ELF-1 (cell line): ENCODE results near the gene BCAS3.

Experiments
- DNase-seq: peaks from one replicate; pipeline ENCODE4 v3.0.0-alpha.2; 2016; ENCODE audit warnings: low read depth, low spot score

The BCAS3 gene

GRCh38 chr17:61249649-61250299 lies 572.1 kb downstream of the BCAS3 start:
- DNase-seq = no peak

DNA sequence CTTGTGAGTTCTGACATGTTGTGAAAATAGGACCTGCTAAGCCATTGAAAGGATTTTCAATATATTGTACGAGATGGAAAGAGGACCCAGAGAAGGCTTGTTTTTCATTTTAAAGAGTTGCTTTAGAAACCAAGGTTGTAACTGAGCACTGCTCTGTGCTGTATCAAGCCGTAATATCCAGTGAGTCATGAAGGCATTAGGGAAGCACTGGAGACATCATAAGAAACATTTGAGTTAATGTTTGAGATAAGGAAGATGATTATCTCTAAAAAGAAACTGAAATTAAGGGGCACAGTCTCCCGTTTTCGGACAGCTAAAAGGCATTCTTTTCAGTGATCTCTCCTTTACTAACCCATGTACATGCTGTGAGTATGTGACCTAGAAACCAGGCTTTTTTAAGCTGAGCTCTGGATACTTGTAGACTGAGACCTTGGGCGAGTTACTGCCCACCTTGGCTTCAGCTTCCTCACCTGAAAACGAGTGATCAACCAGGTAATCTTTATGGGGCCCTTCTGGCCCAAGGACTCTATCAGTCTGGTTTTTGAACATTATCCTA lies 572.8 kb downstream of the BCAS3 start:
- DNase-seq = no peak

DNA sequence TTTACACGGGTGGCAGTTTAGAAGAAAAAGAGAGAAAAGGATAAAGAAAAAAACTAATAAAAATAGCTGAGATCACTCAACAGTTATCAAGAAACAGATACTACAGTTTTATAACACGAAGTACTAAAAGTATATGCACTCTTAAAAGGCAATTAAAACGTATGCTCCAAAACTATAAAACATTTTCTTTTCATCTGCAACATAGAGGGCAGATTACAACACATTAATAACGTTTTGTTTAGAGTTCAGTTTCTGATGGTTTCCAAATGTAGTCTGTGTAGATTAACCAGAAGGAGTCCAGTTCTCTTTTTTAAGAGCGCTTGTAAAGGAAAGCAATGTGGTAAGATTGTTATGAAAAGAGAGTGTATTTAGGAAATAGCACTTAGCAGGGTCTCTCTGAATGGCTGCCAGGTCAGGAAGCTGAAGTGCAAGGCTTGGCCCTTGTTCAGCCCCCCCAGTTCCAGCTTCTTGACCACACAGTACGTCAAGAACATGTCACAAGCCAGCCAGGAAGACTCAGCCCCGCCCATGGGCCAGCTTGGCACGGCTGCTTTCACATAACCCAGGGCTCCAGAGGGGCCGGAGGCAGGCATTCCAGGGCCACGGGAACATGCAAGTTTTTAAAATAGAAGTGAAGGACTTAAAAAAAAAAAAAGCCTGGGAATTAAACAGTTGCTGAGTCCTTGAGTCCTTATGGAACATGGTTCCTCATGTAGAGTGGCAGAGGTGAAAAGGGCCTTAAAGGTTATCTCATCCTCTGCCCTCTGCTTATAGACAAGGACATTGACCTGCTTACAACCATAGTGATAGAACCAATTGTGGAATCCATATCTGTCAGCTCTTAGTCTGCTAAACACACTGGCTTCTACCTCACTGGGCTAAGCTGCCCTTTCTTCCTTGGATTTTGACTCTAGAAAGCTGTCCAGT lies 574.6 kb downstream of the BCAS3 start:
- DNase-seq = no peak

DNA sequence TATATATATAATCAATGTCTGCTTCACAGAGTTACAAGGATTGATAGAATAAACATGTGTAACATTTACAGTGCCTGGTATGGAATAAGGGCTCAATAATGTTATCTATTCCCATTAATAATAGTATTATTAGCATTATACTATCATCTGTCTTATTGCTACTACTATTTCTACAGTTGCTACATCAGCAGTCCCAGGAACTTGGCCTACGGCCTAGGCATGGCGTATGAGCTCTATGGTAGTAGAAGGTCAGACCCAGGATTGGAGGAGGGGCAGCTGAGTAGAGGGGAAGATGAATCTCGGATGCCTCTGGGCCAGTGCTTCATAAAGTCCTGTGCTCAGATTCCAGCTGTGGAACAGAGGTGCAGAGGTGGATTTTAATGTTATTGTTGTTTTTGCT lies 575.7 kb downstream of the BCAS3 start:
- DNase-seq = no peak

- peak; percentile 34 for DNase-seq
Measured at GRCh38 chr17:61253937-61254574, 576.4 kb downstream of the BCAS3 start.

GRCh38 chr17:61254904-61255303 lies 577.3 kb downstream of the BCAS3 start:
- no peak for DNase-seq

GRCh38 chr17:61255647-61256046 lies 578.0 kb downstream of the BCAS3 start:
- DNase-seq = no peak

DNA sequence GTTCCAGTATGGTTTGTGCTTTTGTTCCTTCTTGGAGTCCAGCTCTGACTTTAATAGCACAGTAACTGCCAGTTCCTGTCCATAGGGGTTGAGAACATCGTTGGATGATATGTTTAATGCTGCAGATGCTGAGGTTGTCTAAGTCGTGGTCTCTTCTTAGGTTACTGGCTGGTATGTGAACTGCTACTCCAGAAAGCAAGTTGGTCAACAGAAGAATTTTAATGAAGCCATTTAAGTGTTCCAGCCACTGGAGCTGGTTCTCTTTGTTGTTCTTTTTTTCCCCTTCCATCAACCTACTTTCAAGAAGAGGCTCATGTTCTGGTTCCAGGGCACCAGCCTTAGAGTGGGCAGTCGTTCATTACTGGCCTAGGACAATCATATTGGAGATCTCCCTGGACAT lies 581.7 kb downstream of the BCAS3 start:
- DNase-seq = no peak

GRCh38 chr17:61260071-61260797 lies 582.6 kb downstream of the BCAS3 start:
- DNase-seq = no peak

- no peak for DNase-seq
Measured at GRCh38 chr17:61261001-61261637, 583.5 kb downstream of the BCAS3 start.

DNA sequence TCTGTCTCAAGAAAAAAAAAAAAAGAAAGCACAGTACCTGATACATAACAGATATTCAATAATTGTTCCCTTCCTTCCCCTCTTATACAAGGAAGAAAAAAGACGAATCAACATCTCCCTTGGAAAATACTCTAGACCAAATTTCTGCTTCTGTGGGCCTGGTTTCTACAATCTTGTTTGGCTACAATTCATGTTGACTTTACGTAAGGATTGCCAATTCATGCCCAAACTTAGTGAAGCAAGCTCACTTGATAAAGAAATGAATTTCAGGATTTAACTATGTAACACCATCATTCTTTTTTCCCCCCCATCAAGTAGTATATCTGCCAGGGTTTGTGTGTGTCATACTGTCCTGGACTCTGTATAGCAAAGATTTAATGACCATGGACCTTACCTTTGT lies 587.7 kb downstream of the BCAS3 start:
- DNase-seq = no peak

GRCh38 chr17:61267847-61268246 lies 590.2 kb downstream of the BCAS3 start:
- DNase-seq = no peak

- DNase-seq = no peak
Measured at GRCh38 chr17:61275395-61275794, 597.7 kb downstream of the BCAS3 start.

DNA sequence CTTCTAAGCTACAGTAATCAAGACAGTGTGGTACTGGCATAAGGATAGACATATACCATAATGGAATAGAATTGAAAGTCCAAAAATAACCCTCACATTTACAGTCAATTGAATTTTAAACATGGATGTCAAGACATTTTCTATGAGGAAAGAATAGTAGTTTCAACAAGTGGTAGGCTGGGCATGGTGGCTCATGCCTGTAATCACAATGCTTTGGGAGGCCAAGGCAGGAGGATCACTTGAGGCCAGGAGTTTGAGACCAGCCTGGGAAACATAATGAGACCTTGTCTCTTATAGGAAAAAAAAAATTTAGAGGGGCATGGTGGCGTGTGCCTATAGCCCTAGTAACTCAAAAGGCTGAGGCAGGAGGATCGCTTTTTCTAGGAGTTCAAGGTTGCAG lies 599.2 kb downstream of the BCAS3 start:
- no peak for DNase-seq

DNA sequence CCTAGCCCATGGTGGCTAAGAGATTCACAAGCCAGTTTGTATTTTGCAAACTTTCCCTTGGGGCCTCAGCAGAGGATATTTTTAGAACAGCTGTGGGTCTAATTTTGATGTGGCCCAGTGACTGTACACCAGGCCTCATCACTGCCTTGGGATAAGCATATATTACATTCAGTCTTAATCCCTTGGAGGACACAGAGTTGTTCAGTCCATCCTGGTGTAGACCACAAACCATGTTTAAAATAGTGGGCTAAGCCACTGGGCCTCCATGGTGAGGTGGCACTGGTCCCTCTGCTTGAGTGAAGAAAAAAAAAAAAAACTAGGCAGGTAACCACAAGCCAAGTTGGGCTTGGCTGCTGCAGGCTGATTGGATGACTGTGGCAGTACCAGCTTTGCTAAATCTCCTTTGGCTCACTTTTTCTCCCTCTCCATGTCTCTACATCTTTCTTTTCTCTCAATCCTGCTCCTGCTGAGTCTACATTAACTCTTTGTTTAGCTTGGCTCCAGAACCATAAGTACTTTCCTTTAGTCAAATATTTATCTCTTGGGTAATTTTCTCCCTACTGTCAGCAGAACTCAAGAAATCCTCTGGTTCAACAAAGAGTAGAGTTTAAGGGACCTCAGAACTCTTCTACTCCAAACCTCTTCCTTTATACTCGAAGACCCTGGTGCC lies 602.0 kb downstream of the BCAS3 start:
- no peak for DNase-seq

DNA sequence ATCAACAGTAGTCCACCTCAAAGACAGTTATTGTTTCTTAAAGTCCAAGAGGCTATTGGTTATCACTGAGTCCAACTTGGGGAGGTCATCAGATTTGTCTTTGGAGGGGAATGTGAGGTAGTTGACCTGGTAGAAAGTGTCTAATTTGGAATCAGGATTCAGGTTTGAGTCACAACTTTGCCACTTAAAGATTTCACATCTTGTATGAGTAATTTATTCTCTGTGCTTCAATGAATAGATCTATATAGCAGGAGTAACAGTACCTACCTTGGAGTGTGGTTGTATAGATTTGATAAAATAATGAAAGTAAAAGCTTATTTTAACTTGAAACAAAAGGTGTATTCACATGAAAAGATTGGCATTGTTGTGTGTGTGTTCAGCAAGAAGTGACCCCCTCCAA lies 602.7 kb downstream of the BCAS3 start:
- DNase-seq = no peak

GRCh38 chr17:61280851-61281250 lies 603.2 kb downstream of the BCAS3 start:
- DNase-seq = no peak

DNA sequence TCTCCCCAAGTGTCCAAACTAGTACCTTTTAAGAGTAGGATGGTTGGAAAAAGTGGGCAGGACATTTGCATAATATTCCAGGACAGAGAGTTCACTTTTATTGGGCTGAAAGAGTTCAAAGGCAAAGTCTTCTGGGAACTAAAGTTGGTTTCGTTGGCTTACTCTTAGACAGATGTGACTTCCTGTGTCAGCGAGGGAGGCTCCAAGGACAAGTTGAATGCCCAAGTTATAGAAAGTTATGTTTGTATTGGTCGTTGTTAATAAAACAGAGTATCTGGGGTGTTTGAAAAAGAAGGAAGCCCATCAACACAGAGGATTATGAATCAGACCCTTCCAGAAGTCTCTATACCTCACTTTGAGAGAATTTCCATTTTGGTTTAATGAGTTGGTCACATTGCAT lies 604.7 kb downstream of the BCAS3 start:
- DNase-seq = no peak

DNA sequence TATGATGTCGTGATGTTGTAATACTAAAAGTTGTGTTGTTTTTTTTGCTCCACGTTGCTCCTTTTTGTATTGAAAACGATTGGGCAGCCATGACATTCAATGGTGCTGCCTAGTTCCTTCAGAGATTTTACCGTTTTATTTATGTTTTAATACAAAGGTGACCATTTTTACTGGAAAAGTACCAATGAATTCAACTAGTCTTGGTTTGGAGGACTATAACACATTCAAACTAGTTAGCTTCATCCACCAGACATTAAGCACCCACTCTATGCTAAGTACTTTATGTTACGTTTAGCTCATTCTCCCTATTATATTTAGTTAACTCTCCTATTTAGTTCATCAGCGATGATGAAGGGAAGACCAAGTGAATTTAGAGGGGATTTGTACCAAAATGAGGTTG lies 605.4 kb downstream of the BCAS3 start:
- no peak for DNase-seq

DNA sequence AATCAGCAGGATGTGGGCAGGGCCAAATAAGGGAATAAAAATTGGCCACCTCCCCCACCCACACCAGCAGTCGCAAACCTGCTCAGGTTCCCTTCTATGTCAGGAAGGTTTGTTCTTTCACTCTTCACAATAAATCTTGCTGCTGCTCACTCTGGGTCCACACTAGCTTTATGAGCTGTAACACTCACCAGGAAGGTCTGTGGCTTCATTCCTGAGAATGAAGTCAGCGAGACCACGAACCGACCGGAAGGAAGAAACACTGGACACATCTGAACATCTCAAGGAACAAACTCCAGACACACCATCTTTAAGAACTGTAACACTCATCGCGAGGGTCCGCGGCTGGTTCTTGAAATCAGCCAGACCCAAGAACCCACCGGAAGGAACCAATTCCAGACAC lies 606.5 kb downstream of the BCAS3 start:
- peak; percentile 72 for DNase-seq

GRCh38 chr17:61284746-61285145 lies 607.1 kb downstream of the BCAS3 start:
- no peak for DNase-seq
